ENCODE data around the gene HAUS3. TPM values are rescaled to one million over a fixed set of nuclear protein-coding genes. Genes with fewer than 3 reads are reported as not detected.

Gene HAUS3
- total and polyA plus RNA-seq, 2 of the 13 experiments (the other 11 are each of a cell fraction or from before 2014, with no cell fraction given) = 3.9 to 12.6 TPM

DNA sequence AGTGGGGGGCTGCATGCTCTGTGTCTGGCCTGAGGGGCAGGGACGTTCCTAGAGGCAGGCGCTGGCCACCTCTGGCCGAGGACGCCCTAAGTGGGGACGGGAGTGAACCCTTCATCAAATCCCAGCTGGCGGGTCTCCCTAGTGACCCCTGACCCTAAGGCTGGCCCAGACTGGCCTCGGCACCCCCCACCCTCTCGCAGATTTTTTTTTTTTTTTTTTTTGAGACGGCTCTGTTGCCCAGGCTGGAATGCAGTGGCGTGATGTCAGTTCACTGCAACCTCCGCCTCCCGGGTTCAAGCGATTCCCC lies 21.0 kb upstream of the HAUS3 start:
- CTCF ChIA-PET (ENCODE audit: low intra/inter-chr PET ratio, low total read pairs) = no interaction called here
- Histone ChIP-seq H3K27me3 (ENCODE audit: control insufficient read depth in 1 of 2, insufficient read depth in 2 of 2, low read length in 2 of 2) (peaks cover 13 to 33% of the 10 kb centered on the region in 2 experiments; a peak in 3 of 5 replicates), H3K4me3 (replicated peaks in 1 of 3; ENCODE audit: insufficient read depth in 1 of 3, low read depth in 2 of 3, low read length in 3 of 3) (peak overlapping the region; percentile 50 to 76 (median 71); a peak in 5 of 6 replicates), H3K4me1 (ENCODE audit: insufficient read depth, low read length) (peaks cover 31% of the 10 kb centered on the region), H2AFZ (ENCODE audit: low read length) (no peak overlapping the region), H3K36me3 (replicated peaks in 1 of 2; ENCODE audit: control insufficient read depth in 1 of 2, insufficient read depth in 2 of 2, low read length in 2 of 2) (0 out of 5 replicates have a peak, but pooled peaks cover under 1 to 1% of the 10 kb centered on the region in 2 experiments), H3K79me2 (ENCODE audit: insufficient read depth, low read length) (peaks cover 9% of the 10 kb centered on the region), H3K4me2 (ENCODE audit: low read depth, low read length) (peak overlapping the region; percentile 89), H4K20me1 (ENCODE audit: insufficient read depth, low read length) (no peaks in the 10 kb centered on the region), H3K9ac (ENCODE audit: insufficient read depth, low read depth, low read length) (peak overlapping the region; percentile 77), H3K9me3 (ENCODE audit: low read length) (no peaks in the 10 kb centered on the region), H3K27ac (ENCODE audit: extremely low read length, insufficient read depth, low read length) (peak overlapping the region; percentile 83)
- intact Hi-C loops (cut with micrococcal nuclease; ENCODE audit: unreplicated experiment) = loop anchor here (1.0 kb wide), 1 partner anchor 21 kb away; the partner anchor contains the start of genes HAUS3 and POLN
- ATAC-seq (peak; percentile 14), FAIRE-seq (no peak), DNase-seq (ENCODE audit: low spot score) (no peak)
- in situ Hi-C loops (cut with HindIII; ENCODE audit: extremely low pct_ligation_motif_present, low pct_unique_long_range_greater_than_20kb) = no loop called here
- POLR2A ChIA-PET = interaction anchor here (0.8 kb wide), 1 partner anchor 206 kb away, joined by 4 read pairs; the partner anchor contains the start of gene RNF4
- BruUV-seq (replicated peaks) = no TSS peak
- WGBS (ENCODE audit: low lambda C conversion rate) = 4% methylated on average over 9 of the region's 13 CpGs
- no peak for TF ChIP-seq ZNF367 (CRISPR knock-in tag; IDR thresholded peaks at IDR 0.05; ENCODE audit: borderline replicate concordance)
- 0 out of 2 replicates have a peak, but pooled peaks have one; percentile 77 for TF ChIP-seq PAWR (CRISPR knock-in tag; IDR thresholded peaks at IDR 0.05; ENCODE audit: borderline replicate concordance)
- TF ChIP-seq, protein P1, sequence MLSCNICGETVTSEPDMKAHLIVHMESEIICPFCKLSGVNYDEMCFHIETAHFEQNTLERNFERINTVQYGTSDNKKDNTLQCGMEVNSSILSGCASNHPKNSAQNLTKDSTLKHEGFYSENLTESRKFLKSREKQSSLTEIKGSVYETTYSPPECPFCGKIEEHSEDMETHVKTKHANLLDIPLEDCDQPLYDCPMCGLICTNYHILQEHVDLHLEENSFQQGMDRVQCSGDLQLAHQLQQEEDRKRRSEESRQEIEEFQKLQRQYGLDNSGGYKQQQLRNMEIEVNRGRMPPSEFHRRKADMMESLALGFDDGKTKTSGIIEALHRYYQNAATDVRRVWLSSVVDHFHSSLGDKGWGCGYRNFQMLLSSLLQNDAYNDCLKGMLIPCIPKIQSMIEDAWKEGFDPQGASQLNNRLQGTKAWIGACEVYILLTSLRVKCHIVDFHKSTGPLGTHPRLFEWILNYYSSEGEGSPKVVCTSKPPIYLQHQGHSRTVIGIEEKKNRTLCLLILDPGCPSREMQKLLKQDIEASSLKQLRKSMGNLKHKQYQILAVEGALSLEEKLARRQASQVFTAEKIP (CRISPR knock-in tag; IDR thresholded peaks at IDR 0.05; ENCODE audit: borderline replicate concordance) = no peak
- no peak for TF ChIP-seq NFE2L1 (CRISPR knock-in tag; IDR thresholded peaks at IDR 0.05; ENCODE audit: borderline replicate concordance)
- TF ChIP-seq, protein P2, sequence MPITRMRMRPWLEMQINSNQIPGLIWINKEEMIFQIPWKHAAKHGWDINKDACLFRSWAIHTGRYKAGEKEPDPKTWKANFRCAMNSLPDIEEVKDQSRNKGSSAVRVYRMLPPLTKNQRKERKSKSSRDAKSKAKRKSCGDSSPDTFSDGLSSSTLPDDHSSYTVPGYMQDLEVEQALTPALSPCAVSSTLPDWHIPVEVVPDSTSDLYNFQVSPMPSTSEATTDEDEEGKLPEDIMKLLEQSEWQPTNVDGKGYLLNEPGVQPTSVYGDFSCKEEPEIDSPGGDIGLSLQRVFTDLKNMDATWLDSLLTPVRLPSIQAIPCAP (CRISPR knock-in tag; IDR thresholded peaks at IDR 0.05; ENCODE audit: low read depth) = no peak
- no peak for TF ChIP-seq FLYWCH1 (CRISPR knock-in tag; IDR thresholded peaks at IDR 0.05)
- TF ChIP-seq, protein P3, sequence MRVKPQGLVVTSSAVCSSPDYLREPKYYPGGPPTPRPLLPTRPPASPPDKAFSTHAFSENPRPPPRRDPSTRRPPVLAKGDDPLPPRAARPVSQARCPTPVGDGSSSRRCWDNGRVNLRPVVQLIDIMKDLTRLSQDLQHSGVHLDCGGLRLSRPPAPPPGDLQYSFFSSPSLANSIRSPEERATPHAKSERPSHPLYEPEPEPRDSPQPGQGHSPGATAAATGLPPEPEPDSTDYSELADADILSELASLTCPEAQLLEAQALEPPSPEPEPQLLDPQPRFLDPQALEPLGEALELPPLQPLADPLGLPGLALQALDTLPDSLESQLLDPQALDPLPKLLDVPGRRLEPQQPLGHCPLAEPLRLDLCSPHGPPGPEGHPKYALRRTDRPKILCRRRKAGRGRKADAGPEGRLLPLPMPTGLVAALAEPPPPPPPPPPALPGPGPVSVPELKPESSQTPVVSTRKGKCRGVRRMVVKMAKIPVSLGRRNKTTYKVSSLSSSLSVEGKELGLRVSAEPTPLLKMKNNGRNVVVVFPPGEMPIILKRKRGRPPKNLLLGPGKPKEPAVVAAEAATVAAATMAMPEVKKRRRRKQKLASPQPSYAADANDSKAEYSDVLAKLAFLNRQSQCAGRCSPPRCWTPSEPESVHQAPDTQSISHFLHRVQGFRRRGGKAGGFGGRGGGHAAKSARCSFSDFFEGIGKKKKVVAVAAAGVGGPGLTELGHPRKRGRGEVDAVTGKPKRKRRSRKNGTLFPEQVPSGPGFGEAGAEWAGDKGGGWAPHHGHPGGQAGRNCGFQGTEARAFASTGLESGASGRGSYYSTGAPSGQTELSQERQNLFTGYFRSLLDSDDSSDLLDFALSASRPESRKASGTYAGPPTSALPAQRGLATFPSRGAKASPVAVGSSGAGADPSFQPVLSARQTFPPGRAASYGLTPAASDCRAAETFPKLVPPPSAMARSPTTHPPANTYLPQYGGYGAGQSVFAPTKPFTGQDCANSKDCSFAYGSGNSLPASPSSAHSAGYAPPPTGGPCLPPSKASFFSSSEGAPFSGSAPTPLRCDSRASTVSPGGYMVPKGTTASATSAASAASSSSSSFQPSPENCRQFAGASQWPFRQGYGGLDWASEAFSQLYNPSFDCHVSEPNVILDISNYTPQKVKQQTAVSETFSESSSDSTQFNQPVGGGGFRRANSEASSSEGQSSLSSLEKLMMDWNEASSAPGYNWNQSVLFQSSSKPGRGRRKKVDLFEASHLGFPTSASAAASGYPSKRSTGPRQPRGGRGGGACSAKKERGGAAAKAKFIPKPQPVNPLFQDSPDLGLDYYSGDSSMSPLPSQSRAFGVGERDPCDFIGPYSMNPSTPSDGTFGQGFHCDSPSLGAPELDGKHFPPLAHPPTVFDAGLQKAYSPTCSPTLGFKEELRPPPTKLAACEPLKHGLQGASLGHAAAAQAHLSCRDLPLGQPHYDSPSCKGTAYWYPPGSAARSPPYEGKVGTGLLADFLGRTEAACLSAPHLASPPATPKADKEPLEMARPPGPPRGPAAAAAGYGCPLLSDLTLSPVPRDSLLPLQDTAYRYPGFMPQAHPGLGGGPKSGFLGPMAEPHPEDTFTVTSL (CRISPR knock-in tag; IDR thresholded peaks at IDR 0.05; ENCODE audit: borderline replicate concordance) = no peak
- no peak for TF ChIP-seq CREB1 (IDR thresholded peaks at IDR 0.05)
- TF ChIP-seq CREB1 (CRISPR knock-in tag; IDR thresholded peaks at IDR 0.05) = no peak
- TF ChIP-seq GFI1 (CRISPR knock-in tag; IDR thresholded peaks at IDR 0.05; ENCODE audit: borderline replicate concordance) = no peak
- no peak for TF ChIP-seq NR2F1 (CRISPR knock-in tag; IDR thresholded peaks at IDR 0.05)
- TF ChIP-seq ETV6 (CRISPR knock-in tag; conservative IDR thresholded peaks at IDR 0.05) = no peak
- TF ChIP-seq CBX5 (CRISPR knock-in tag; IDR thresholded peaks at IDR 0.05; ENCODE audit: borderline replicate concordance) = no peak
- TF ChIP-seq ZFP41 (CRISPR knock-in tag; IDR thresholded peaks at IDR 0.05; ENCODE audit: borderline replicate concordance) = no peak
- TF ChIP-seq, protein P4, sequence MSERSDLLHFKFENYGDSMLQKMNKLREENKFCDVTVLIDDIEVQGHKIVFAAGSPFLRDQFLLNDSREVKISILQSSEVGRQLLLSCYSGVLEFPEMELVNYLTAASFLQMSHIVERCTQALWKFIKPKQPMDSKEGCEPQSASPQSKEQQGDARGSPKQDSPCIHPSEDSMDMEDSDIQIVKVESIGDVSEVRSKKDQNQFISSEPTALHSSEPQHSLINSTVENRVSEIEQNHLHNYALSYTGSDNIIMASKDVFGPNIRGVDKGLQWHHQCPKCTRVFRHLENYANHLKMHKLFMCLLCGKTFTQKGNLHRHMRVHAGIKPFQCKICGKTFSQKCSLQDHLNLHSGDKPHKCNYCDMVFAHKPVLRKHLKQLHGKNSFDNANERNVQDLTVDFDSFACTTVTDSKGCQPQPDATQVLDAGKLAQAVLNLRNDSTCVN (CRISPR knock-in tag; IDR thresholded peaks at IDR 0.05; ENCODE audit: borderline replicate concordance) = no peak

All from HepG2 (cell line).